Measurements from ENCODE around the gene SLC25A45.
A peak's percentile ranks its signal among the peaks of the same experiment; 100 is the strongest.

SLC25A45 gene
- 7.4 to 16.5 (median 11.3) reads per million in 4 experiments for total RNA-seq

- DNase-seq = peak; percentile 79
Measured at GRCh38 chr11:65382033-65382803, at the start of gene SLC25A45. TSS of gene SLC25A45 (minus strand) at chr11:65382646. CDS start at chr11:65381951, 695 bp downstream.

- DNase-seq = no peak
Measured at GRCh38 chr11:65431451-65432099, 49.1 kb upstream of the SLC25A45 start.

- DNase-seq = no peak
Measured at GRCh38 chr11:65430406-65431217, 48.2 kb upstream of the SLC25A45 start.

GRCh38 chr11:65429724-65430405 lies 47.4 kb upstream of the SLC25A45 start:
- DNase-seq = peak; percentile 21

GRCh38 chr11:65429068-65429681 lies 46.7 kb upstream of the SLC25A45 start:
- DNase-seq = no peak

GRCh38 chr11:65428578-65429067 lies 46.2 kb upstream of the SLC25A45 start:
- no peak for DNase-seq

- DNase-seq = no peak
Measured at GRCh38 chr11:65427691-65428577, 45.5 kb upstream of the SLC25A45 start.

- no peak for DNase-seq
Measured at GRCh38 chr11:65426839-65427690, 44.6 kb upstream of the SLC25A45 start.

GRCh38 chr11:65425971-65426838 lies 43.8 kb upstream of the SLC25A45 start:
- DNase-seq = no peak

GRCh38 chr11:65425105-65425970 lies 42.9 kb upstream of the SLC25A45 start:
- peak; percentile 74 for DNase-seq

GRCh38 chr11:65424205-65425104 lies 42.0 kb upstream of the SLC25A45 start:
- peak; percentile 48 for DNase-seq

GRCh38 chr11:65423516-65424204 lies 41.2 kb upstream of the SLC25A45 start:
- no peak for DNase-seq

GRCh38 chr11:65422633-65423515 lies 40.4 kb upstream of the SLC25A45 start, which contains the start of gene NEAT1:
TSS of gene NEAT1 (plus strand) at chr11:65422798.
- DNase-seq = peak; percentile 74

GRCh38 chr11:65421794-65422632 lies 39.6 kb upstream of the SLC25A45 start:
- DNase-seq = peak; percentile 85

Measured in effector CD8-positive, alpha-beta T cell (primary cell).